HG02798 (cell line): ENCODE results near the gene KISS1R.
A peak's percentile ranks its signal among the peaks of the same experiment; 100 is the strongest.

ENCODE experiments used
- ATAC-seq: cut with Tn5 transposase; IDR thresholded peaks from one replicate; pipeline ENCODE4 v1.9.1; 2021; ENCODE audit warnings: mild to moderate bottlenecking; ENCODE audit not compliant: unreplicated experiment, poor library complexity

Gene KISS1R

GRCh38 chr19:899336-900042 lies 17.6 kb upstream of the KISS1R start:
- ATAC-seq: no peak

DNA sequence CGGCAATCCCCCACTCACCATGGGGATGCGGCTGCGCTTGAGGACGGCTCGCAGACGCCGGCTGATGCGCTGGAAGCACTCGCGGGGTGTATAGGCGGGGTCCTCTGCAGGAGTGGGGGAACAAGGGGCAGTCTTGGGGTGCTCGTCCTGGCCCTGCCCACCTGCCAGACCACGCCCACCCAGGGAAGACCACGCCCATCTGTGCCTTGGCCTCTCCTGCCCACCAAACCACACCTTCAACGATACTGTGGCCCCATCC lies 17.2 kb upstream of the KISS1R start:
- no peak for ATAC-seq

DNA sequence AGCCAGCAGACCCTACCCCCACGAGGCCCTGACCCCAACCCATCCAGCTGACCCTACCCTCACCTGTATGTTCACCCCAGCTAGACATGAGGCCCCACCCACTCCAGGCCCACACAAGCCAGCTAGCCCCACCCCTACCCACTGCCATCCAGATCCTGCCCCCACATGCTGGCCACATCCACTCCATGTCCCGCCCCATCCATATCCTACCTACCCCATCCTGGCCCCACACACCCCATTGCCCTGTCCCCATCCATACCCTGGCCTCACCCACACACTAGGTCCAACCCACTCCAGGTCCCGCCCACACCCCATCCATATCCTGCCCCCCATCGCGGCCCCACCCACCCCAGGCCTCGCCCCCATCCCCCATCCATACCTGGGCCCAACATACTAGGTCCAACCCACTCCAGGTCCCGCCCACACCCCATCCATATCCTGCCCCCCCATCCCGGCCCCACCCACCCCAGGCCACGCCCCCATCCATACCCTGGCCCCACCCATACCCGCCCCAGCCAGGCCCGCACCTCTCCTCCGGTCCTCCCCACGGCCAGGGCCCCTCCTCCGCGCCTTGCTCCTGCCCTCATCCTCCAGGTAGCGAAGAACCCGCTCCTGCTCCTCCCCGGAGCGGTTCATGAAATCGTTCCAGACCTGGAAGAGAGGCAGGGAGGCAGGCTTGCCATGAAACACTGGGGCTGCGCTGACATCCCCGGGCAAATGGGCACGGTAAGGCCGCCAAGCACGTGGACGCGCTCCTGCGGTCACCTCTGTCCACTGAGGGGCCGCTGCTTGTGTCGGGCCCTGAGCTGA lies 16.6 kb upstream of the KISS1R start:
- no peak for ATAC-seq

- ATAC-seq: no peak
These were observed 15.7 kb upstream of the KISS1R start for GRCh38 chr19:901216-902092.

DNA sequence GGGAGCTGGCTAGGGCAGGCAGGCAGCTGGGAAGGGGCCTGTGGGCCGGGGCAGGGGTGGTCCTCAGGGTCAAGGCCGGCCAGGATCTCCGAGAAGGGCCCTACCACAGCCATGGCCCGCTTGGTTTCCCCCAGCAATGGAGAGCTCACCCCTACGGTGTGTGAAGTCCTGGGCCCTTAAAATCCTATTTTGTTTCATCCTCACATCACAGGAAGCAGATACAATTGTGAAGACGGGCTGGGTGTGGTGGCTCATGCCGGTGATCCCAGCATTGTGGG lies 15.1 kb upstream of the KISS1R start:
- ATAC-seq: no peak

DNA sequence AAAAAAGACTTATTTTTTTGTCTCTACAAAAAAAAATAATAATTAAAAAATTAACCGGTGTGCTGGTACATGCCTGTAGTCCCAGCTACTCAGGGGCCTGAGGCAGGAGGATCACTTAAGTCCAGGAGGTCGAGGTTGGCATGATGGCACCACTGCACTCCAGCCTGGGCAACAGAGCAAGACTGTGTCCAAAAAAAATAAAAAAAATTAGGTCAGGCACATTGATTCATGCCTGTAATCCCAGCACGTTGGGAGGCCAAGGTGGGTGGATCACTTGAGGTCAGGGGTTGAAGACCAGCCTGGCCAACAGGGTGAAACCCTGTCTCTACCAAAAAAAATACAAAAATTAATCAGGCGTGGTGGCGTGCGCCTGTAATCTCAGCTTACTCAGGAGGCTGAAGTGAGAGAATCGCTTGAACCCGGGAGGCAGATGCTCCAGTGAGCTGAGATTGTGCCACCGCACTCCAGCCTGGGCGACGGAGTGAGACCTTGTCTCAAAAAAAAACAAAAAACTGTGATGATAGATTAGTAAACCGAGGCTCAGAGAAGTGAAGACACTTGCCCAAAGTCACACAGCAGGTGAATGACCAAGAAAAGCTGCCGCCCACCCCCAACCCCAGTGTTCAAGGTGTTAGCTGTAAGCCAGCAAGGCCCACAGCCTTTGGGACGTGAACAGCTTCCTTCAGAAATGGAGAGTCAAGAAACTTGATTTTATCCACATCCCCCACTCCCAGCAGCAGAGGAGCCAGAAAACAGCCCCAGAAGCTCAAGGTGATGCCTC lies 14.5 kb upstream of the KISS1R start:
- no peak for ATAC-seq

GRCh38 chr19:903266-903797 lies 13.8 kb upstream of the KISS1R start:
- ATAC-seq: no peak

DNA sequence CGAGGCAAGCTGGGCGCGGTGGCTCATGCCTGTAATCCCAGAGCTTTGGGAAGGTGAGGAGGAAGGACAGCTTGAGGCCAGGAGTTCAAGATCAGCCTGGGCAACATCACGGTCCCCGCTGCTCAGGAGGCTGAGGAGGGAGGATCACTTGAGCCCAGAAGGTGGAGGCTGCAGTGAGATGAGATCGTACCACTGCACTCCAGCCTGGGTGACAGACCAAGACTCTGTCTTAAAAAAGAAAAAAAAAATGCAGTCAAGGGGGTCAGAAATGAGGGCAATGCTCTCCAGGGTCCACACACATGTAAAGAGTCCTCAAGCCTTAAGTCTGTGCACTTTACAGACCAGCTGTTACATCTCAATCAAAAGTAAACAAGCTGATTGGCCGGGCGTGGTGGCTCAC lies 12.6 kb upstream of the KISS1R start:
- no peak for ATAC-seq

GRCh38 chr19:906480-906879 lies 10.7 kb upstream of the KISS1R start:
- no peak for ATAC-seq

DNA sequence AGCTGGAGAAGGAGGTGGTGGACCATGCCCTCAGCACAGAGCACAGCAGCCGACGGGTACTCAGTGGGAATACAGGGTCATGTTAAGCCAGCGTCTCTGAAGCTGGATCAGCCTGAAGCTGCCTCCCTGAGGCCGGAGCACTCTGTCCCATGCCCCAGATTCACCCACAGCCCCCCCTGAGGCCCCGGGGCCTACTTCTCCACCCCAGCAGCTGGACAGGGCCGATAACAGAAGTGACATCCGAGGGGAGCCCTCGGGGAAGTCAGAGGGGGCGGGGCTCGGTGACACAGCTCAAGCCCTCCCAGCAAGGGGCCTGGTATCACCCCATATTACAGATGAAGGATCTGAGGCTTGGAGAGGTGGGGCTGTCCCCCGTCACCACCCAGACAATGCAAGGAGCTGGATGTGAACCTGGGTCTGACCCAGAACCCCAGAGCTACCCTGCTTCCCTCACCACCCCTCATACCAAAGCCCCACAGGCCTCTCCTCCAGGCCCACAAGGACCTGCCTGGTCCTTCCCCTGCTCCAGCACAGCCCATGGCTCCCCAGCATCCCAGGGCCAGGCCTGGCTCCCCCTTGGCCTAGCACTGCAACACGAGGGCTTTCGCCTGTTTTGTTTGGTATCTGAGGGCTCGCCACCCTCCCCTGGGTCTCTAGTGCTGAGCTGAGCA lies 9.8 kb upstream of the KISS1R start:
- no peak for ATAC-seq

GRCh38 chr19:911197-912033 lies 5.7 kb upstream of the KISS1R start:
- no peak for ATAC-seq

DNA sequence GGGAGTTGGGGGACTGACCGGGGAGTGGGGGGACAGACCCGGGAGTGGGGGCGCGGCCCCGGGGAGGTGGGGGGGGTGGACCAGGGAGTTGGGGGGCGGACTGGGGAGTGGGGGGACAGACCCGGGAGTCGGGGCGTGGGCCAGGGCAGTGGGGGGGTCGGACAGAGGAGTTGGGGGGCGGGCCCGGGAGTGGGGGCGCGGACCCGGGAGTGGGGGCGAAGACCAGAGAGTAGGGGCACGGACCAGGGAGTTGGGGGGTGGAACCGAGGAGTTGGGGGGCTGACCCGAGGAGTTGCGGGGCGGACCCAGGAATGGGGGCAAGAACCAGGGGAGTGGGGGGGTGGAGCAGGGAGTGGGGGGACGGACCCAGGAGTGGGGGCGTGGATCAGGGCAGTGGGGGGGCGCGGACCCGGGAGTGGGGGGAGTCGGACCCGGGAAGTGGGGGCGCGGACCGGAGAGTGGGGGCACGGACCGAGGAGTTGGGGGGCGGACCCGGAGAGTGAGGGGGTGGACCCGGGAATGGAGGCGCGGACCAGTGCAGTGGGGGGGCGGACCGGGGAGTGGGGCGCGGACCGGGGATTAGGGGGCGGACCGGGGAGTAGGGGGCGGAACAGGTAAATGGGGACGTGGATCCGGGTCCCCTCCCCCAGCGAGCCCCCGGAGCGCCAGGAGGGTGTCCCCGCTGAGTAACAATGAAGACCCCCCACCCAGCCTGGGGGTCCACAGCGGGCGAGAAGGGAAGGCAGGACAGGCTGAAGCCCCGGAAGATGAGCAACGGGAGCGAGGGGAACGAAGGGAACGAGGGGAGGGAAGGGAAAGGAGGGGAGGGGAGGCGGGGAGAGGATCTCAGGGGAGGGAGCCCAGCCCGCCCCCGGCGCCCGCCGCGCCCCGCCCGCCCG lies 4.7 kb upstream of the KISS1R start:
- no peak for ATAC-seq

GRCh38 chr19:913080-913748 lies 3.9 kb upstream of the KISS1R start, which contains the start of gene R3HDM4:
Gene R3HDM4 (minus strand): TSS chr19:913219. CDS start chr19:913157, 62 bp downstream.
- peak; percentile 73 for ATAC-seq

DNA sequence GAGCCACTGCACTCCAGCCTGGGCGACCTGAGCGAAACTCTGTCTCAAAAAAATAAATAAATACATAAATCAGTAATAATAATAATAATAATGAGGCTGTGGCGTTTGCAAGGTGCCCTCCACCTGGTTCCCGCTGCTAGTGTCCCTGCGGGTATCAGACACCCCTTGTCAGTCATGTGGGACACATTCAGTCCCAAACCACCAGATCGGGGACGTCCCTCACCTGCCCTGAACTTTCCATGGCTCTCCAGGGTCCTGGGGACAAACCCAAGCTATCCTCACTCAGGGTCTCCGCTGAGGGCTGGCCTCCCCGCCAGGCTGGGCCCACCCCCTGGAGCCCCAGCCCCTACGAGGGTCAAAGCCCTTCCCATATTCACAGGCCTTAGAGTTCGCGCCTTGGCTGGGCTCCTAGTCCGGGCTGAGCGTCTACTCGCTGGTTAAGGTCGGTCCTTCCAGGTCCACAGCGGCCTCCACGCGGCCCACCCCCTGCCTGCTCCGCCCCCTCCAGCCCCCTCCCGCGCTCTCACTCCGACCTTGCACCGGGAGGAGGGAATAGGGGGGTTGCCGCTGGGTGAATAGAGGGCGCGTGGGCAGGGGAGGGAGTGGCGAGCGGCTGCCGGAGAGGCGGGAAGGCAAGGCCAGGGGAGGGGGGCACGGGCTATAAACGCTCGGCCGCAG lies 349 bp upstream of the KISS1R start:
- no peak for ATAC-seq

- no peak for ATAC-seq
These were observed 962 bp downstream of the KISS1R start for GRCh38 chr19:918152-918437.

GRCh38 chr19:918481-919198 lies 1.5 kb downstream of the KISS1R start:
- ATAC-seq: no peak
